H9 (cell line): ENCODE results near the gene SCGB1A1. TPM values are rescaled to one million over a fixed set of nuclear protein-coding genes. Genes with fewer than 3 reads are reported as not detected.

Experiments used
- DNase-seq: peaks from one replicate; pipeline ENCODE4 v3.0.0-alpha.2; 2017
- H2AFZ ChIP-seq: one replicate; pipeline ENCODE4 v1.6.1; 2013; ENCODE audit warnings: mild to moderate bottlenecking, low read length, control low read depth, moderate library complexity
- H2AK5ac ChIP-seq: 2 replicates; pipeline ENCODE4 v1.6.1; 2013; ENCODE audit warnings: low read length, control low read depth, mixed read lengths; ENCODE audit not compliant: insufficient read length
- H2BK120ac ChIP-seq: one replicate; pipeline ENCODE4 v1.6.1; 2013; ENCODE audit warnings: low read depth, mild to moderate bottlenecking, low read length, control low read depth, inconsistent platforms; ENCODE audit not compliant: poor library complexity, severe bottlenecking
- H2BK12ac ChIP-seq: 2 replicates; pipeline ENCODE4 v1.6.1; 2013; ENCODE audit warnings: low read length, control low read depth, mixed read lengths, low read depth; ENCODE audit not compliant: insufficient read length
- H2BK15ac ChIP-seq: 2 replicates; pipeline ENCODE4 v1.6.1; 2013; ENCODE audit warnings: low read depth, low read length, control low read depth
- H2BK20ac ChIP-seq: one replicate; pipeline ENCODE4 v1.6.1; 2013; ENCODE audit warnings: low read depth, mild to moderate bottlenecking, low read length, control low read depth, inconsistent platforms; ENCODE audit not compliant: poor library complexity, severe bottlenecking
- H2BK5ac ChIP-seq: 2 replicates; pipeline ENCODE4 v1.6.1; 2013; ENCODE audit warnings: low read length, control low read depth, mixed read lengths; ENCODE audit not compliant: insufficient read length
- H3K14ac ChIP-seq: 2 replicates; pipeline ENCODE4 v1.6.1; 2013; ENCODE audit warnings: low read length, control low read depth; ENCODE audit not compliant: insufficient read depth
- H3K18ac ChIP-seq: 2 replicates; pipeline ENCODE4 v1.6.1; 2013; ENCODE audit warnings: low read depth, mild to moderate bottlenecking, mixed read lengths, low read length, control low read depth; ENCODE audit not compliant: insufficient read length
- H3K23ac ChIP-seq: 2 replicates; pipeline ENCODE4 v1.6.1; 2013; ENCODE audit warnings: low read length, control low read depth, mixed read lengths, low read depth; ENCODE audit not compliant: insufficient read length
- H3K23me2 ChIP-seq: 2 replicates; pipeline ENCODE4 v1.6.1; 2013; ENCODE audit warnings: low read depth, mild to moderate bottlenecking, mixed read lengths, low read length, control low read depth; ENCODE audit not compliant: insufficient read length, poor library complexity, severe bottlenecking
- H3K27ac ChIP-seq: 2 replicates; pipeline ENCODE4 v1.5.1; 2013; ENCODE audit warnings: low read length, control low read depth, mixed read lengths, low read depth; ENCODE audit not compliant: insufficient read length
- H3K27me3 ChIP-seq: 2 replicates; pipeline ENCODE4 v1.6.1; 2013; ENCODE audit warnings: low read length, control low read depth, inconsistent platforms; ENCODE audit not compliant: insufficient read depth
- H3K4ac ChIP-seq: 2 replicates; pipeline ENCODE4 v1.6.1; 2013; ENCODE audit warnings: low read depth, mild to moderate bottlenecking, control low read depth, inconsistent platforms, low read length, moderate library complexity
- H3K4me1 ChIP-seq: 2 replicates; pipeline ENCODE4 v1.6.1; 2013; ENCODE audit warnings: low read length, control low read depth, inconsistent platforms; ENCODE audit not compliant: insufficient read depth
- H3K4me2 ChIP-seq: 2 replicates; pipeline ENCODE4 v1.6.1; 2013; ENCODE audit warnings: low read length, control low read depth, mixed read lengths; ENCODE audit not compliant: insufficient read length, insufficient read depth
- H3K56ac ChIP-seq: 2 replicates; pipeline ENCODE4 v1.6.1; 2013; ENCODE audit warnings: low read depth, mild to moderate bottlenecking, mixed read lengths, low read length, control low read depth; ENCODE audit not compliant: insufficient read length
- H3K79me1 ChIP-seq: 2 replicates; pipeline ENCODE4 v1.6.1; 2013; ENCODE audit warnings: low read depth, mild to moderate bottlenecking, moderate library complexity, low read length, control low read depth, inconsistent platforms; ENCODE audit not compliant: insufficient read depth, poor library complexity, severe bottlenecking
- H3K79me2 ChIP-seq: 2 replicates; pipeline ENCODE4 v1.6.1; 2013; ENCODE audit warnings: low read length, control low read depth, inconsistent platforms; ENCODE audit not compliant: insufficient read depth
- H3K9ac ChIP-seq: 2 replicates; pipeline ENCODE4 v1.6.1; 2013; ENCODE audit warnings: low read length, control low read depth, mixed read lengths; ENCODE audit not compliant: insufficient read length; ENCODE audit errors: extremely low read depth
- H3K9me3 ChIP-seq: one replicate; pipeline ENCODE4 v1.6.1; 2013; ENCODE audit warnings: low read depth, low read length, inconsistent platforms; ENCODE audit not compliant: control insufficient read depth
- H3T11ph ChIP-seq: one replicate; pipeline ENCODE4 v1.6.1; 2013; ENCODE audit warnings: mild to moderate bottlenecking, low read length, control low read depth, inconsistent platforms
- H4K20me1 ChIP-seq: one replicate; pipeline ENCODE4 v1.6.1; 2013; ENCODE audit not compliant: control insufficient read depth, insufficient read length, insufficient read depth
- H4K5ac ChIP-seq: 2 replicates; pipeline ENCODE4 v1.6.1; 2013; ENCODE audit warnings: low read depth, mild to moderate bottlenecking, mixed read lengths, low read length, control low read depth; ENCODE audit not compliant: insufficient read length
- H4K8ac ChIP-seq: replicated peaks from 2 replicates; pipeline ENCODE4 v1.6.1; 2013; ENCODE audit warnings: low read length, control low read depth, mixed read lengths, low read depth; ENCODE audit not compliant: insufficient read length
- H4K91ac ChIP-seq: 2 replicates; pipeline ENCODE4 v1.6.1; 2013; ENCODE audit warnings: low read depth, mild to moderate bottlenecking, moderate library complexity, mixed read lengths, low read length, control low read depth; ENCODE audit not compliant: insufficient read length
- H3K27ac Mint-ChIP-seq, 3 experiments: 2 replicates in 2 of 3; 3 replicates in 1 of 3; pipeline ENCODE4 v1.8.0; 2020 to 2021; ENCODE audit warnings: mixed read lengths in 3 of 3, mild to moderate bottlenecking in 1 of 3, moderate library complexity in 1 of 3
- H3K27me3 Mint-ChIP-seq: 2 replicates; pipeline ENCODE4 v1.8.0; 2021; ENCODE audit warnings: low read depth, mild to moderate bottlenecking, moderate library complexity, mixed read lengths
- H3K36me3 Mint-ChIP-seq, 3 experiments: 2 replicates in 2 of 3; 3 replicates in 1 of 3; pipeline ENCODE4 v1.8.0; 2020 to 2021; ENCODE audit warnings: low read depth in 3 of 3, mixed read lengths in 3 of 3; ENCODE audit not compliant: insufficient read depth in 1 of 3
- H3K4me1 Mint-ChIP-seq, 2 experiments: 2 replicates each; pipeline ENCODE4 v1.8.0; 2020; ENCODE audit warnings: mixed read lengths in 2 of 2
- H3K4me3 Mint-ChIP-seq, 2 experiments: 2 replicates in 1 of 2; 3 replicates in 1 of 2; pipeline ENCODE4 v1.8.0; 2020 to 2021; ENCODE audit warnings: mild to moderate bottlenecking in 2 of 2, mixed read lengths in 2 of 2, moderate library complexity in 1 of 2
- H3K9me3 Mint-ChIP-seq, 2 experiments: 2 replicates in 1 of 2; 3 replicates in 1 of 2; pipeline ENCODE4 v1.8.0; 2020; ENCODE audit warnings: mild to moderate bottlenecking in 2 of 2, mixed read lengths in 2 of 2, moderate library complexity in 1 of 2
- CTCF ChIP-seq: fragments of 200-600 bp; sonication (generic); conservative IDR thresholded peaks from 3 replicates; pipeline ENCODE4 v1.8.0; 2021; ENCODE audit warnings: antibody characterized with exemption, mild to moderate bottlenecking
- WGBS: extraction: QIAGEN DNeasy Blood & Tissue Kit; methylation state at CpG from one replicate; pipeline ENCODE4 v1.1.7; 2013; ENCODE audit warnings: missing lambda C conversion rate, low lambda C conversion rate, mixed read lengths; ENCODE audit not compliant: insufficient read length; ENCODE audit errors: extremely low coverage; 5-methylcytosine and 5-hydroxymethylcytosine counted together
- total RNA-seq: library from RNA; stranded (reverse); gene quantifications from 2 replicates; pipeline ENCODE4 v1.2.1, GENCODE V29; 2021

SCGB1A1 gene
- total RNA-seq, 1 experiment from 2014 or later, result not detected

- Histone ChIP-seq H3K4ac (no peak overlapping the region), H3K18ac (no peak overlapping the region), H4K8ac (no peak overlapping the region), H4K91ac (no peak overlapping the region), H4K20me1 (no peaks in the 10 kb centered on the region), H3K4me1 (no peaks in the 10 kb centered on the region), H2BK15ac (no peak overlapping the region), H3K9me3 (no peaks in the 10 kb centered on the region), H3K79me1 (no peaks in the 10 kb centered on the region), H3T11ph (no peak overlapping the region), H3K23me2 (no peaks in the 10 kb centered on the region), H2AFZ (no peak overlapping the region), H2BK20ac (no peak overlapping the region), H2BK12ac (no peak overlapping the region), H3K4me2 (no peak overlapping the region), H3K27ac (no peak overlapping the region), H3K23ac (no peak overlapping the region), H2BK5ac (no peak overlapping the region), H3K27me3 (no peaks in the 10 kb centered on the region), H2BK120ac (no peak overlapping the region), H3K79me2 (no peaks in the 10 kb centered on the region), H4K5ac (no peak overlapping the region), H2AK5ac (no peak overlapping the region), H3K14ac (no peak overlapping the region; the same call in 1 of the 2 replicates), H3K56ac (no peak overlapping the region), H3K9ac (no peak overlapping the region)
- Mint-ChIP-seq H3K4me1 (peaks cover 6 to 9% of the 10 kb centered on the region in 2 experiments; a peak in 3 of 4 replicates), H3K36me3 (no peaks in the 10 kb centered on the region), H3K9me3 (no peaks in the 10 kb centered on the region), H3K27ac (peak overlapping the region; percentile 12 to 62 (median 14); a peak in 4 of 7 replicates), H3K27me3 (peaks cover 4% of the 10 kb centered on the region), H3K4me3 (no peak overlapping the region)
- no peak for DNase-seq
- TF ChIP-seq CTCF, result no peak
- WGBS, result no CpG with 5 or more reads among the region's 9 CpGs
Observed at GRCh38 chr11:62472063-62472884, 53.4 kb downstream of the SCGB1A1 start.

Other genes starting within 250 kb of the SCGB1A1 start
- not detected in 2 replicates for gene SCGB1D1, start 228.8 kb upstream of the SCGB1A1 start, total RNA-seq
- gene SCGB2A1, start 210.4 kb upstream of the SCGB1A1 start, total RNA-seq, result not detected in 2 replicates
- gene SCGB1D2, start 176.8 kb upstream of the SCGB1A1 start, total RNA-seq, result not detected in 2 replicates
- not detected in 2 replicates for gene SCGB2A2, start 148.9 kb upstream of the SCGB1A1 start, total RNA-seq
- gene SCGB1D4, start 120.0 kb upstream of the SCGB1A1 start, total RNA-seq, result not detected in 2 replicates
- 30.9 and 31.1 TPM in 2 replicates for gene ASRGL1, start 81.6 kb upstream of the SCGB1A1 start, total RNA-seq
- 13.9 and 15.2 TPM in 2 replicates for gene AHNAK, start 127.8 kb downstream of the SCGB1A1 start, total RNA-seq
- 1,790 and 1,800 TPM in 2 replicates for gene EEF1G, start 154.9 kb downstream of the SCGB1A1 start, total RNA-seq
- gene TUT1, start 172.5 kb downstream of the SCGB1A1 start, total RNA-seq, result 20.7 and 24.9 TPM in 2 replicates
- gene MTA2, start 182.8 kb downstream of the SCGB1A1 start, total RNA-seq, result 143 and 149 TPM in 2 replicates
- gene EML3, start 193.7 kb downstream of the SCGB1A1 start, total RNA-seq, result 35.3 and 40.6 TPM in 2 replicates
- gene ROM1, start 194.2 kb downstream of the SCGB1A1 start, total RNA-seq, result 0.79 and 1.0 TPM in 2 replicates
- gene B3GAT3, start 203.0 kb downstream of the SCGB1A1 start, total RNA-seq, result 30.6 and 30.8 TPM in 2 replicates
- 387 TPM in 2 replicates for gene GANAB, start 227.6 kb downstream of the SCGB1A1 start, total RNA-seq
- 40.0 and 41.6 TPM in 2 replicates for gene INTS5, start 234.3 kb downstream of the SCGB1A1 start, total RNA-seq
- 139 and 150 TPM in 2 replicates for gene C11orf98, start 246.2 kb downstream of the SCGB1A1 start, total RNA-seq
- 49.2 and 51.5 TPM in 2 replicates for gene CSKMT, start 246.3 kb downstream of the SCGB1A1 start, total RNA-seq